Breast epithelium (tissue), 4 donors: ENCODE results near the gene MB21D2. TPM values are rescaled to one million over a fixed set of nuclear protein-coding genes. Genes with fewer than 3 reads are reported as not detected.

Source experiments
- DNase-seq, 2 donors: peaks; one replicate each; pipeline ENCODE4 v3.0.0-alpha.2; 2019; ENCODE audit warnings: low spot score in 2 of 2
- H3K27ac ChIP-seq, 2 donors: fragments of 200-600 bp; sonication (generic) in 1 of 2; one replicate each; pipeline ENCODE4 v1.5.1; 2016 to 2019; ENCODE audit warnings: mild to moderate bottlenecking in 1 of 2
- H3K27me3 ChIP-seq, 2 donors: fragments of 200-600 bp; sonication (generic) in 1 of 2; one replicate each; pipeline versions ENCODE4 v1.5.1 to v1.6.0; 2017 to 2019; ENCODE audit warnings: control low read depth in 1 of 2, mild to moderate bottlenecking in 1 of 2
- H3K36me3 ChIP-seq: fragments of 200-600 bp; one replicate; pipeline ENCODE4 v1.5.1; 2019
- H3K4me1 ChIP-seq, 2 donors: fragments of 200-600 bp; sonication (generic); one replicate each; pipeline ENCODE4 v1.5.1; 2016 to 2019; ENCODE audit warnings: control low read depth in 1 of 2
- H3K4me3 ChIP-seq, 3 donors: fragments of 200-600 bp; sonication (generic); 1 replicate in 2 of 3; 2 replicates in 1 of 3; pipeline ENCODE4 v1.5.1; 2016 to 2019; ENCODE audit warnings: mild to moderate bottlenecking in 3 of 3, moderate library complexity in 2 of 3
- H3K9me3 ChIP-seq, 2 donors: fragments of 200-600 bp; sonication (generic) in 1 of 2; one replicate each; pipeline ENCODE4 v1.5.1; 2016 to 2019; ENCODE audit warnings: control low read depth in 1 of 2
- CTCF ChIP-seq, 3 donors: fragments of 450-650 bp; IDR thresholded peaks; one replicate each; pipeline ENCODE4 v1.5.1; 2016 to 2017; ENCODE audit warnings: antibody characterized with exemption in 3 of 3, mild to moderate bottlenecking in 3 of 3, moderate library complexity in 3 of 3
- POLR2A ChIP-seq: fragments of 450-650 bp; IDR thresholded peaks from one replicate; pipeline ENCODE4 v1.6.1; 2016; ENCODE audit warnings: antibody characterized with exemption, mild to moderate bottlenecking, moderate library complexity
- POLR2AphosphoS5 ChIP-seq, 3 donors: sonication (generic); formaldehyde crosslinking; IDR thresholded peaks; one replicate each; pipeline ENCODE4 v1.6.1; 2017; ENCODE audit warnings: antibody characterized with exemption in 3 of 3
- intact Hi-C: fragments of 100-400 bp; cut with DNase I; formaldehyde crosslinking; loops from one replicate; pipeline ENCODE4 v1.15.1; 2023; ENCODE audit warnings: low total_unique reads
- total RNA-seq, 3 donors: library from RNA; depleted of rRNA; stranded (reverse); fragments of >200 nt; gene quantifications; one replicate each; pipeline ENCODE4 v1.1.0, GENCODE V29; 2016

The MB21D2 gene
- total RNA-seq, 3 donors from 2014 or later, result 4.0 to 11.9 (median 6.2) TPM

GRCh38 chr3:192911293-192911692 is 6.4 kb downstream of the MB21D2 start:
- TF ChIP-seq CTCF (IDR thresholded peaks at IDR 0.05), result no peak
- no peak for TF ChIP-seq POLR2AphosphoS5 (IDR thresholded peaks at IDR 0.05)
- no peak for TF ChIP-seq POLR2A
- Histone ChIP-seq H3K36me3 (no peaks in the 10 kb centered on the region), H3K4me1 (no peaks in the 10 kb centered on the region), H3K27me3 (no peaks in the 10 kb centered on the region), H3K9me3 (no peaks in the 10 kb centered on the region), H3K4me3 (no peak overlapping the region), H3K27ac (no peak overlapping the region)
- no peak for DNase-seq
- intact Hi-C loops, result no loop called here

GRCh38 chr3:192907784-192908183 is 9.9 kb downstream of the MB21D2 start:
- no peak for DNase-seq
- no peak for TF ChIP-seq CTCF (IDR thresholded peaks at IDR 0.05)
- no peak for TF ChIP-seq POLR2A
- no peak for TF ChIP-seq POLR2AphosphoS5 (IDR thresholded peaks at IDR 0.05)
- Histone ChIP-seq H3K27me3 (no peaks in the 10 kb centered on the region), H3K27ac (peak overlapping the region in 1 of 2 donors; percentile 64), H3K36me3 (no peaks in the 10 kb centered on the region), H3K9me3 (no peaks in the 10 kb centered on the region), H3K4me1 (no peaks in the 10 kb centered on the region), H3K4me3 (no peak overlapping the region)
- intact Hi-C loops, result no loop called here

GRCh38 chr3:192906940-192907339 is 10.7 kb downstream of the MB21D2 start:
- intact Hi-C loops, result no loop called here
- no peaks in the 10 kb centered on the region for H3K4me1 ChIP-seq
- H3K9me3 ChIP-seq, result no peaks in the 10 kb centered on the region
- no peaks in the 10 kb centered on the region for H3K27me3 ChIP-seq
- DNase-seq, result no peak
- peak overlapping the region in 1 of 2 donors; percentile 64 for H3K27ac ChIP-seq
- no peaks in the 10 kb centered on the region for H3K36me3 ChIP-seq
- H3K4me3 ChIP-seq, result no peak overlapping the region
- TF ChIP-seq POLR2A, result no peak
- no peak for TF ChIP-seq POLR2AphosphoS5 (IDR thresholded peaks at IDR 0.05)
- TF ChIP-seq CTCF (IDR thresholded peaks at IDR 0.05), result no peak

GRCh38 chr3:192905980-192906678 is 11.5 kb downstream of the MB21D2 start:
- Histone ChIP-seq H3K4me1 (no peaks in the 10 kb centered on the region), H3K9me3 (no peaks in the 10 kb centered on the region), H3K4me3 (no peak overlapping the region), H3K36me3 (no peaks in the 10 kb centered on the region), H3K27me3 (no peaks in the 10 kb centered on the region), H3K27ac (peak overlapping the region in 1 of 2 donors; percentile 64)
- intact Hi-C loops, result no loop called here
- no peak for DNase-seq
- TF ChIP-seq CTCF (IDR thresholded peaks at IDR 0.05) (no peak), POLR2A (no peak), POLR2AphosphoS5 (IDR thresholded peaks at IDR 0.05) (no peak)

- no peaks in the 10 kb centered on the region for H3K27me3 ChIP-seq
- H3K27ac ChIP-seq, result no peak overlapping the region
- no peaks in the 10 kb centered on the region for H3K36me3 ChIP-seq
- no peak overlapping the region for H3K4me3 ChIP-seq
- H3K9me3 ChIP-seq, result no peaks in the 10 kb centered on the region
- DNase-seq, result no peak
- TF ChIP-seq POLR2A, result no peak
- TF ChIP-seq CTCF (IDR thresholded peaks at IDR 0.05), result no peak
- TF ChIP-seq POLR2AphosphoS5 (IDR thresholded peaks at IDR 0.05), result no peak
- no peaks in the 10 kb centered on the region for H3K4me1 ChIP-seq
- intact Hi-C loops, result no loop called here
Measured at GRCh38 chr3:192904632-192905289, 12.9 kb downstream of the MB21D2 start.
